ENCODE data around the gene MYLK4. TPM values are rescaled to one million over a fixed set of nuclear protein-coding genes. Genes with fewer than 3 reads are reported as not detected.
A peak's percentile ranks its signal among the peaks of the same experiment; 100 is the strongest.

The MYLK4 gene
- total RNA-seq, 4 donors from 2014 or later = 0.41 to 0.79 (median 0.67) TPM

- Histone ChIP-seq H3K27me3 (no peaks in the 10 kb centered on the region), H3K4me1 (peaks cover 0 to 8% (median 0%) of the 10 kb centered on the region in 4 donors), H3K27ac (no peak overlapping the region), H3K36me3 (no peaks in the 10 kb centered on the region), H3K4me3 (no peak overlapping the region), H3K9me3 (no peaks in the 10 kb centered on the region)
- intact Hi-C loops (cut with DNase I; ENCODE audit: low total_unique reads) (no loop called here), in situ Hi-C loops (cut with MboI; ENCODE audit: low pct_ligation_motif_present in 1 of 4, low pct_unique_long_range_greater_than_20kb in 1 of 4, low sequenced_read_pairs in 3 of 4) (no loop called here)
- WGBS, 2 donors (ENCODE audit: low coverage in 1 of 2) = 82 to 84% methylated on average over 7 of the region's 7 CpGs
- TF ChIP-seq EP300 (IDR thresholded peaks at IDR 0.05; ENCODE audit: low read depth) (no peak), POLR2A (IDR thresholded peaks at IDR 0.05) (no peak), POLR2AphosphoS5 (IDR thresholded peaks at IDR 0.05) (no peak), CTCF (IDR thresholded peaks at IDR 0.05) (no peak)
- no peak for DNase-seq
Observed at GRCh38 chr6:2753110-2753489, 2.4 kb upstream of the MYLK4 start.

GRCh38 chr6:2752477-2753109, 1.9 kb upstream of the MYLK4 start:
- Histone ChIP-seq H3K27ac (no peak overlapping the region), H3K27me3 (no peaks in the 10 kb centered on the region), H3K9me3 (no peaks in the 10 kb centered on the region), H3K4me3 (no peak overlapping the region), H3K4me1 (peaks cover 0 to 8% (median 0%) of the 10 kb centered on the region in 4 donors), H3K36me3 (no peaks in the 10 kb centered on the region)
- in situ Hi-C loops (cut with MboI; ENCODE audit: low pct_ligation_motif_present in 1 of 4, low pct_unique_long_range_greater_than_20kb in 1 of 4, low sequenced_read_pairs in 3 of 4) (no loop called here), intact Hi-C loops (cut with DNase I; ENCODE audit: low total_unique reads) (no loop called here)
- DNase-seq = no peak
- 78 to 82% methylated on average over 4 to 5 of the region's 5 CpGs for WGBS, 2 donors (ENCODE audit: low coverage in 1 of 2)
- TF ChIP-seq CTCF (IDR thresholded peaks at IDR 0.05) = no peak
- no peak for TF ChIP-seq POLR2AphosphoS5 (IDR thresholded peaks at IDR 0.05)
- no peak for TF ChIP-seq POLR2A (IDR thresholded peaks at IDR 0.05)
- TF ChIP-seq EP300 (IDR thresholded peaks at IDR 0.05; ENCODE audit: low read depth) = no peak

GRCh38 chr6:2751871-2752270, 1.1 kb upstream of the MYLK4 start:
- H3K4me3 ChIP-seq = no peak overlapping the region
- WGBS, 2 donors (ENCODE audit: low coverage in 1 of 2) = 57 to 60% methylated on average over 1 to 3 of the region's 3 CpGs
- no peaks in the 10 kb centered on the region for H3K9me3 ChIP-seq
- H3K36me3 ChIP-seq = no peaks in the 10 kb centered on the region
- in situ Hi-C loops (cut with MboI; ENCODE audit: low pct_ligation_motif_present in 1 of 4, low pct_unique_long_range_greater_than_20kb in 1 of 4, low sequenced_read_pairs in 3 of 4) = no loop called here
- intact Hi-C loops (cut with DNase I; ENCODE audit: low total_unique reads) = no loop called here
- peaks cover 0 to 8% (median 0%) of the 10 kb centered on the region in 4 donors for H3K4me1 ChIP-seq
- no peaks in the 10 kb centered on the region for H3K27me3 ChIP-seq
- no peak overlapping the region for H3K27ac ChIP-seq
- TF ChIP-seq POLR2A (IDR thresholded peaks at IDR 0.05) = no peak
- no peak for TF ChIP-seq CTCF (IDR thresholded peaks at IDR 0.05)
- no peak for TF ChIP-seq POLR2AphosphoS5 (IDR thresholded peaks at IDR 0.05)
- TF ChIP-seq EP300 (IDR thresholded peaks at IDR 0.05; ENCODE audit: low read depth) = no peak
- no peak for DNase-seq

GRCh38 chr6:2749969-2750600, 637 bp downstream of the MYLK4 start:
- Histone ChIP-seq H3K4me3 (no peak overlapping the region), H3K27me3 (no peaks in the 10 kb centered on the region), H3K36me3 (no peaks in the 10 kb centered on the region), H3K9me3 (no peaks in the 10 kb centered on the region), H3K27ac (no peak overlapping the region), H3K4me1 (peaks cover 0 to 8% (median 0%) of the 10 kb centered on the region in 4 donors)
- intact Hi-C loops (cut with DNase I; ENCODE audit: low total_unique reads) = loop anchor here (10.0 kb wide), 1 partner anchor 1155 kb away; no protein-coding TSS in a partner anchor
- TF ChIP-seq CTCF (IDR thresholded peaks at IDR 0.05) (peak; percentile 67 to 88 (median 87)), POLR2A (IDR thresholded peaks at IDR 0.05) (no peak)
- DNase-seq = peak; percentile 70
- in situ Hi-C loops (cut with MboI; ENCODE audit: low pct_ligation_motif_present in 1 of 4, low pct_unique_long_range_greater_than_20kb in 1 of 4, low sequenced_read_pairs in 3 of 4) = loop anchor here in 1 of 4 donors (25.0 kb wide), 1 partner anchor 1163 kb away; no protein-coding TSS in a partner anchor
- WGBS, 2 donors (ENCODE audit: low coverage in 1 of 2) = 6% methylated on average over 9 to 11 of the region's 11 CpGs

Data from transverse colon (tissue), 4 donors.